ENCODE data around the gene AKR1A1. TPM values are rescaled to one million over a fixed set of nuclear protein-coding genes. Genes with fewer than 3 reads are reported as not detected.

Gene AKR1A1
- total RNA-seq, 1 donor from 2014 or later, result 167 TPM

DNA sequence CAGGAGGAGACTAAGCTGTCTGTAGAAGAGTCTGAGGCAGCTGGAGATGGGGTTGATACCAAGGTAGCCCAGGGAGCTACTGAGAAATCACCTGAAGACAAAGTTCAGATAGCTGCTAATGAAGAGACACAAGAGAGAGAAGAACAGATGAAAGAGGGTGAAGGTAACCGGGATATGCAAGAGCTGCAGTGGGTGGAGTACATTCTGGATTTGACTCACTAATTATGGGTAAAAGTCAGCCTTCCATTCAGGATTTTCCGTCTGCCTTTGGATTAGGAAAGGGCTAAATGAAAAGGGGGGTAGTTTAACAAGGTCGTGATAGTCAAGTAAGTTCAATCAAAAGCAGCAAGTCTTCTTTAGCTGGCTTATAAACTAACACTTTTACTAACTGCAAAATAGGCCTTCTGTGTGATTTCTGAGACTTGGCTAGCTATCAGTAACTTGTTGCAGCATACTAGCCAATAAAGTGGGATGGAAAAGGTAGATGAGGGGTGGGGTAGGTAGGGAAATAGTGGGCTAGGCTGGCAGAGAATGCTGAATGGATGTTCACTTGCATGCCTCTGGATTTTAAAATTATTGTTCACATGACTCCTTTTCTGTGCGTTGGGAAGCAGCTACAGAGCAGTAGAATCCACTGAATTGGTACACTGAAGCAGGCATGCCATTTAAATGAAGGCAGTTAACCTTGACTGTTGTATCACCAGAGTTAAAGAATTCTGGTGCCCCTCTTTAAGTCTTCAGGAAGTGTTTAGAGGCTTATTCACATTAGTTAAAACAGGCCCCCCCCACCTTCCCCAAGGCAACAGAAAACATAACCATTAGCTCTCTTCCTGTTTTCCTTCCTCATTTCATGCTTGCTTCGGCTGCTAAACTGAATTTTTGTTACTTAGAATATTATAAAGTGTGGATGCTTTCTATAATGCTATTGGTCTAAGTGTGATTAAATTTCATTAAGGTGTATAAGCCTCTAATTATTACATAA, 57.8 kb downstream of the AKR1A1 start:
- peaks cover 4% of the 10 kb centered on the region for H3K4me1 ChIP-seq
- H3K27me3 ChIP-seq, result no peaks in the 10 kb centered on the region
- DNase-seq, result no peak
- TF ChIP-seq, protein P1, sequence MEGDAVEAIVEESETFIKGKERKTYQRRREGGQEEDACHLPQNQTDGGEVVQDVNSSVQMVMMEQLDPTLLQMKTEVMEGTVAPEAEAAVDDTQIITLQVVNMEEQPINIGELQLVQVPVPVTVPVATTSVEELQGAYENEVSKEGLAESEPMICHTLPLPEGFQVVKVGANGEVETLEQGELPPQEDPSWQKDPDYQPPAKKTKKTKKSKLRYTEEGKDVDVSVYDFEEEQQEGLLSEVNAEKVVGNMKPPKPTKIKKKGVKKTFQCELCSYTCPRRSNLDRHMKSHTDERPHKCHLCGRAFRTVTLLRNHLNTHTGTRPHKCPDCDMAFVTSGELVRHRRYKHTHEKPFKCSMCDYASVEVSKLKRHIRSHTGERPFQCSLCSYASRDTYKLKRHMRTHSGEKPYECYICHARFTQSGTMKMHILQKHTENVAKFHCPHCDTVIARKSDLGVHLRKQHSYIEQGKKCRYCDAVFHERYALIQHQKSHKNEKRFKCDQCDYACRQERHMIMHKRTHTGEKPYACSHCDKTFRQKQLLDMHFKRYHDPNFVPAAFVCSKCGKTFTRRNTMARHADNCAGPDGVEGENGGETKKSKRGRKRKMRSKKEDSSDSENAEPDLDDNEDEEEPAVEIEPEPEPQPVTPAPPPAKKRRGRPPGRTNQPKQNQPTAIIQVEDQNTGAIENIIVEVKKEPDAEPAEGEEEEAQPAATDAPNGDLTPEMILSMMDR (IDR thresholded peaks at IDR 0.05), result no peak
- H3K9me3 ChIP-seq, result no peaks in the 10 kb centered on the region
- peaks cover 45% of the 10 kb centered on the region for H3K36me3 ChIP-seq
- ATAC-seq, result peak; percentile 58
- no peak overlapping the region for H3K27ac ChIP-seq
- intact Hi-C loops (cut with DNase I), result no loop called here
- H3K4me3 ChIP-seq, result no peak overlapping the region

GRCh38 chr1:45610589-45611226, 60.1 kb downstream of the AKR1A1 start:
- TF ChIP-seq, protein P1 (IDR thresholded peaks at IDR 0.05), result no peak
- intact Hi-C loops (cut with DNase I), result no loop called here
- no peak for ATAC-seq

DNA sequence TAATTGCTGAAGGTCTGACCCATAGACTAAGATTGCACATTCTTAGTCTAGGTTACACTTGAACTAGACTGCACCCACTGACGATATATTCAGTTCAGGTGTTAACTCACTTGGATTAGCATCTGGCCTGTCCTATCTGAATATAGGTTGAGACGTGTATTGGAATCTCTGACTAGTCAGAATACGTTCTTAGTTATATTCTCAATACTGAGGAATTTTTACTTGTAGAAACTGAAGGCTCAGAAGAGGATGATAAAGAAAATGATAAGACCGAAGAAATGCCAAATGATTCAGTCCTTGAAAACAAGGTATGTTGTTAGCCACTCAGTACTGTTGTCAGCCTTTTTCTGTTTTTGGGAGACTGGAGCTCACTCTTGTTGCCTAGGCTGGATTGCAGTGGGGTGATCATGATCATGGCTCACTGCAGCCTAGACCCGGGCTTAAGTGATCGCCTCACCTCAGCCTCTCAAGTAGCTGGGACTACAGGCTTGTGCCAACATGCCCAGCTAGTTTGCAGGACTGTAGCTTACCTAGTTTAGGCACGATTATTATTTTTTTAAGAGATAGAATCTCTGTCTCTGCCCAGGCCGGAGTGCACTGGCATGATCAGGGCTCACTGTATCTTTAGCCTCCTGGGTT, 62.4 kb downstream of the AKR1A1 start:
- Histone ChIP-seq H3K36me3 (peaks cover 63% of the 10 kb centered on the region), H3K27ac (no peak overlapping the region)
- intact Hi-C loops (cut with DNase I), result no loop called here

More at GRCh38 chr1:45610589-45611226, 60.1 kb downstream of the AKR1A1 start:
- Histone ChIP-seq H3K27ac (no peak overlapping the region), H3K4me1 (peaks cover 4% of the 10 kb centered on the region), H3K27me3 (no peaks in the 10 kb centered on the region), H3K9me3 (no peaks in the 10 kb centered on the region), H3K36me3 (peaks cover 55% of the 10 kb centered on the region), H3K4me3 (no peak overlapping the region)
- DNase-seq, result no peak

DNA sequence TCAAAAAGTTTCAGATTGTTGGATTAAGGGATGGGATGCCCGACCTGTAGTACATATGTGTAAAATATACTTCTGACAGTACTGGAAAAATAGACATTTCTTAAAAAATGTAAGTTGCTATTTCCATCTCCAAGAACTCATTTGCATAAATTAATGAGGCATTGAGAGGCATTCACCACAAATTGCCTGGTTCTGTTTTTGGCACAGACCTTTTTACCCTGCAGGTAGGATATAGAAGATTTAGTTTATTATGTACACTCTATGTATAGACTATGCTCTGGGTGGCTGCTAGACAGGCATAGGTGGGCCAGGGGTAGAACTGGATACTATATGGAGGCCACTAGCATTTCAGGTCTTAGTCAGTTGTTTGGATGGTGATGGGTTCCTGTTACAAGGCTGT, 65.3 kb downstream of the AKR1A1 start:
- H3K36me3 ChIP-seq, result peaks cover 62% of the 10 kb centered on the region
- intact Hi-C loops (cut with DNase I), result no loop called here
- no peaks in the 10 kb centered on the region for H3K27me3 ChIP-seq
- H3K9me3 ChIP-seq, result no peaks in the 10 kb centered on the region
- H3K27ac ChIP-seq, result no peak overlapping the region
- H3K4me3 ChIP-seq, result no peak overlapping the region
- TF ChIP-seq, protein P1 (IDR thresholded peaks at IDR 0.05), result no peak
- DNase-seq (no peak), ATAC-seq (no peak)
- no peaks in the 10 kb centered on the region for H3K4me1 ChIP-seq

More for the DNA sequence above, 62.4 kb downstream of the AKR1A1 start:
- H3K4me3 ChIP-seq, result no peak overlapping the region
- peaks cover 4% of the 10 kb centered on the region for H3K4me1 ChIP-seq
- H3K9me3 ChIP-seq, result no peaks in the 10 kb centered on the region
- TF ChIP-seq, protein P1 (IDR thresholded peaks at IDR 0.05), result no peak
- DNase-seq, result no peak
- no peaks in the 10 kb centered on the region for H3K27me3 ChIP-seq
- no peak for ATAC-seq

GRCh38 chr1:45617618-45618017, 67.0 kb downstream of the AKR1A1 start:
- Histone ChIP-seq H3K4me3 (no peak overlapping the region), H3K27me3 (no peaks in the 10 kb centered on the region), H3K27ac (no peak overlapping the region), H3K36me3 (peaks cover 61% of the 10 kb centered on the region), H3K9me3 (no peaks in the 10 kb centered on the region), H3K4me1 (no peaks in the 10 kb centered on the region)
- no peak for ATAC-seq
- TF ChIP-seq, protein P1 (IDR thresholded peaks at IDR 0.05), result no peak
- no peak for DNase-seq
- intact Hi-C loops (cut with DNase I), result no loop called here
